SW 1271 (cell line): ENCODE data around the gene TEAD1.

Source experiments
- DNase-seq, 2 experiments: peaks; one replicate each; lab custom pipeline; 2025; lab: John Stamatoyannopoulos, UW

TEAD1 gene

GRCh38 chr11:12666915-12667314 is 7.3 kb upstream of the TEAD1 start:
- DNase-seq = no peak

GRCh38 chr11:12667646-12668045 is 6.6 kb upstream of the TEAD1 start:
- no peak for DNase-seq

GRCh38 chr11:12668166-12668565 is 6.1 kb upstream of the TEAD1 start:
- DNase-seq = no peak

GRCh38 chr11:12669930-12670329 is 4.3 kb upstream of the TEAD1 start:
- DNase-seq = no peak

GRCh38 chr11:12671370-12671769 is 2.9 kb upstream of the TEAD1 start:
- no peak for DNase-seq

GRCh38 chr11:12673601-12673923 is 659 bp upstream of the TEAD1 start:
- DNase-seq = peak in 1 of 2 experiments; percentile 63

- DNase-seq = no peak
These were observed 332 bp downstream of the TEAD1 start for GRCh38 chr11:12674571-12674935.

GRCh38 chr11:12674936-12675696 is 895 bp downstream of the TEAD1 start:
- no peak for DNase-seq

GRCh38 chr11:12675951-12676711 is 1.9 kb downstream of the TEAD1 start:
- DNase-seq = no peak

GRCh38 chr11:12677131-12677530 is 2.9 kb downstream of the TEAD1 start:
- DNase-seq = no peak

GRCh38 chr11:12678092-12678491 is 3.9 kb downstream of the TEAD1 start:
- no peak for DNase-seq

GRCh38 chr11:12678991-12679390 is 4.8 kb downstream of the TEAD1 start:
- DNase-seq = no peak

- DNase-seq = no peak
These were observed 5.2 kb downstream of the TEAD1 start for GRCh38 chr11:12679471-12679870.

GRCh38 chr11:12680246-12680939 is 6.2 kb downstream of the TEAD1 start:
- no peak for DNase-seq

GRCh38 chr11:12680940-12681258 is 6.7 kb downstream of the TEAD1 start:
- DNase-seq = no peak

GRCh38 chr11:12681466-12681865 is 7.2 kb downstream of the TEAD1 start:
- DNase-seq = no peak

GRCh38 chr11:12682288-12682687 is 8.1 kb downstream of the TEAD1 start:
- no peak for DNase-seq

GRCh38 chr11:12682737-12683500 is 8.7 kb downstream of the TEAD1 start:
- no peak for DNase-seq

GRCh38 chr11:12683874-12684273 is 9.7 kb downstream of the TEAD1 start:
- no peak for DNase-seq

- DNase-seq = no peak
These were observed 10.1 kb downstream of the TEAD1 start for GRCh38 chr11:12684315-12684714.

- DNase-seq = no peak
These were observed 10.6 kb downstream of the TEAD1 start for GRCh38 chr11:12684816-12685215.

GRCh38 chr11:12685229-12685628 is 11.0 kb downstream of the TEAD1 start:
- DNase-seq = no peak
